Daoy (cell line): Measurements from ENCODE around the gene CNTN1. TPM values are rescaled to one million over a fixed set of nuclear protein-coding genes. Genes with fewer than 3 reads are reported as not detected.
"Not testable (repeated sequence)": the region's sequence is repeated elsewhere in the genome, so short reads cannot be mapped to it uniquely, and the experiment has no call there.

Experiments used
- DNase-seq: peaks from one replicate; pipeline ENCODE4 v3.0.0-alpha.2; 2015; ENCODE audit warnings: low read depth
- total RNA-seq: library from RNA; depleted of rRNA; stranded (reverse); fragments of >200 nt; shearing (Covaris generic); gene quantifications from 2 replicates; pipeline ENCODE4 v1.2.3, GENCODE V29; 2014

The CNTN1 gene
- total RNA-seq, 1 experiment from 2014 or later, result 0.06 TPM

GRCh38 chr12:41034686-41035085 is 342.4 kb downstream of the CNTN1 start:
- DNase-seq, result no peak

GRCh38 chr12:41039461-41039860 is 347.2 kb downstream of the CNTN1 start:
- no peak for DNase-seq

GRCh38 chr12:41045509-41045908 is 353.3 kb downstream of the CNTN1 start:
- no peak for DNase-seq

DNA sequence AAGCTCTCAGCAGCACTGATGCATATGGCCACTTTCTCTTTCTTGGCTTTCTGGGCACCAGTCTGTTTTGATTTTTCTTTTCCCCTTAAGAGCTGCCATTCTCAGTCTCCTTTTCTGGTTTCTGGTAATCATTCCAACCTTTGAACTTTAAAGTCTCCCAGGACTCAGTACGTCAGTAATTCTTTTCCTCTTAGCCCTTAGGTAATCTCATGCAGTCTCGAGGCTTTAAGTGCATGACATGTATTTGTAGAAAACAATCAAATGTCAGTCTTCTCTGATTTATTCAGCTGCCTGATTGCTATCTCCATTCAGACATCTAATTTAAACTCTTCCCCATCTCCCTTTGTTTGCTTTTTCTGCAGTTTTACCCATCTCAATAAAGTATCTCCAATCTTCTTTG is 356.8 kb downstream of the CNTN1 start:
- no peak for DNase-seq

- no peak for DNase-seq
These were observed 359.7 kb downstream of the CNTN1 start for GRCh38 chr12:41051954-41052353.

GRCh38 chr12:41052441-41052840 is 360.2 kb downstream of the CNTN1 start:
- no peak for DNase-seq

- DNase-seq, result no peak
These were observed 360.8 kb downstream of the CNTN1 start for GRCh38 chr12:41053046-41053445.

DNA sequence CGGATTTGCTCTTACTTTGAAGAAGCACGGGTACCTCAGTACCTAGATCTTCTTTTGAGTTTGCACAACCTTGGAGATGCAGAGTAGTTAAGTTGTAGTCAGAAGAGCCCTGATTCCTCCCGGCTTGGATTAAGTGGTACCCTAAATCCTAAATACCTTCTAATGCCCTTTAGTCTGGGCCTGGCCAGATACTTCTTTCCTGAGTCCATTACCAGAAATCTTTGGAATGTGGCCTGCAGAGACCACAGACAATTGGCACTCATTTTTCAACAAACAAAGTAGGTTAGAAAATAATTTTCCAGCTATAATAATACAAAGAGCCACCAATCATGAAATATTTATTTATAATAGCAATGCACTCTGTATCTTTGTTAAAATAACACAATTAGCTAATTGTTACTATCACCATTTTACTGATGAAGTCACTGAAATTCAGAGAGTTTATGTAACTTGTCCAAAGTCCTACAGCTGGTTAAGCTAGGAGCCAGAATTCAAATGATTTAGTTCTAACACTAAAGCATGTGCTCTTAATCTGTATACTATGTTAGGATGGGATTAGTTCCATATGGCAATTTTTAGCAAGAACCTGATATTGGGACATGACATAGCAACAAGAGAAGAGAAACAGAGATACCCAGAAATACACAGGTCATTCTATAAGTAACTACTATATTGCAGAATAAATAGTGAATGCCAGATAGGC is 363.8 kb downstream of the CNTN1 start:
- no peak for DNase-seq

- DNase-seq, result no peak
These were observed 366.0 kb downstream of the CNTN1 start for GRCh38 chr12:41058266-41058665.

GRCh38 chr12:41061192-41061591 is 369.0 kb downstream of the CNTN1 start:
- DNase-seq, result no peak

DNA sequence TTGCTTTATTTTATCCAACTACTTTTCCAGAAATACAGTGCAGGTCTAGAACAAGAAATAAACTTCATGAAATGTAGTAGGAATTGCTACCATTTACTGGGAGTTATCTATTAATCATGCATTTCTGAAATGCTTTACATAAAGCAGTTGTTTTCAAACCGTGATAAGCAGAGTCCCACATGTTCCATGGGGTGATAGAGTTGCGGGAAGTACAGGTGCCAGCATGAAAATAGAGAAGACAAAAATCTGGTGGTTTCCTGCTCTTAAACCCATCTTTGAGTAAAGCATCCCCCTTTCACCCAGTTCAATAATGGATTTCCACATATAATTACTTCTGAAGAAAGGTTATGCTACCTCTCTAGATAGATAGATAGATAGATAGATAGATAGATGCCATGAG is 372.2 kb downstream of the CNTN1 start:
- no peak for DNase-seq

DNA sequence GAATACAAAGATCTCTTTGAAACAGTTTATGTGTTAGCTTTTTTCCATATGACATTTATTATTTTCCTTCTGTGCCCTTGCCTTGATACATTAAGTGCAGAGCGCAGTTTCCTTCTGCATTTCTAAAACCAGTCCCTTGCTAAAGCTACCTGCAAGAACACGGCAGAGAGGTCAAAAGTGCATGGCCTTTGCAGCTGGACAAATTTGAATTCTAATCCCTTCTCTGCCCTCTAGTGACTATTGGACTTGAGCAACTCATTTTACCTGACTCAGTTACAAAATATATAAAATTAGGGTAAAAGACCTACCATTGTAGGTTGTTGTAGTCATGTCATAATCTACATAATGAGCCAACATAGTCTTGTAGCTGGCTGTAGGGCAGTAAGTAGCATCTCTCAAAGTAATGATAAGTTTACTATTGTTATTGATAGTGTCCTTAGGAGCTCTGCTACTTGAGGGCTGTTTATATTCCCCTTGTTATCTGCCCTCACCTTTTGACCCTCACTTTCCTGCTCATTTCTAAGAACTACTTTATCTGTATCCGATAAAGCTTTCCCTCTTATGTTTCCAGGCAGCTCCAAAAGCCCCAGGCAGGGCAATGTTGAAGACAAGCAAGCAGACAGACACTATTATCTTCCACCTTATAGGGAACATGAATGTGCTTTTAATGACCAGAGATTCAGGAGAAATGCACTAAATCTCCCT is 375.9 kb downstream of the CNTN1 start:
- DNase-seq, result no peak

DNA sequence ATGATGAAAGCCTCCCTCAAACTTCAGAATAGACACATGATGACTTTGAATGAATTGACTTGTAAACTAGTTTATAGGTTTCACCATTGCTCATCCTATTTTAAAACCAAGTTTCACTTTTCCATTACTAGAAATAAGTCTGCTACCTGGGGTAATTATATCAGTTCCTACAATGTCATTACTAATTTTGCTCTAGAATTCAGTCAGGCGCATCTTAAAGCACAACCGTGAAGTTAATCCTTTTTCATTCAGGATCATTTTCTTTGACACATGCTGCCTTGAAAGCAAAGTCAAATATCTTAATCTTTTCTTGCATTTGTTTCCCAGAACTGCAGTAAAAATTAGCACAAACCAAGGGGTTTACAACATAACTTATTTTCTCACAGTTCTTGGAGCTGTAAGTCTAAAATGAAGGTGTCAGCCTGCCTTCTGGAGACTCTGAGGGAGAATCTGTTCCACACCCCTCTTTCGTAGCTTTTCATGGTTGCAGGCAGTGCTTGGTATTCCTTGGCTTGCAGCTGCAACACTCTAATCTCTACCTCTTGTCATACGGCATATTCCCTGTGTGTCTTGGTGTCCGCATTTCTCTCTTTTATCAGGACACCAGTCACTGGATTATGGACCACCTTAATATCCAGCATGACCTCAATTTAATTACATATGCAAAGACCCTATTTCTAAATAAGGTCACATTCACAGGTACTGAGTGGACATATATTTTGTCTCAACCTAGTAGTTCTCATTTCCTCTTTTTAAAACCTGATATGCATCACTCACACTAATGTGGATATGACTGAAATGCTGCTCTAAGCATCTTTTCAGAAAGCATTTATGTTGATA is 381.6 kb downstream of the CNTN1 start:
- no peak for DNase-seq

GRCh38 chr12:41074473-41074769 is 382.2 kb downstream of the CNTN1 start:
- no peak for DNase-seq

- no peak for DNase-seq
These were observed 383.9 kb downstream of the CNTN1 start for GRCh38 chr12:41076114-41076513.

- DNase-seq, result not testable (repeated sequence)
These were observed 389.0 kb downstream of the CNTN1 start for GRCh38 chr12:41081241-41081640.

- DNase-seq, result no peak
These were observed 397.2 kb downstream of the CNTN1 start for GRCh38 chr12:41089438-41089837.

- no peak for DNase-seq
These were observed 399.9 kb downstream of the CNTN1 start for GRCh38 chr12:41092115-41092514.

- DNase-seq, result no peak
These were observed 404.6 kb downstream of the CNTN1 start for GRCh38 chr12:41096797-41097196.

GRCh38 chr12:41100572-41100971 is 408.3 kb downstream of the CNTN1 start:
- DNase-seq, result no peak

DNA sequence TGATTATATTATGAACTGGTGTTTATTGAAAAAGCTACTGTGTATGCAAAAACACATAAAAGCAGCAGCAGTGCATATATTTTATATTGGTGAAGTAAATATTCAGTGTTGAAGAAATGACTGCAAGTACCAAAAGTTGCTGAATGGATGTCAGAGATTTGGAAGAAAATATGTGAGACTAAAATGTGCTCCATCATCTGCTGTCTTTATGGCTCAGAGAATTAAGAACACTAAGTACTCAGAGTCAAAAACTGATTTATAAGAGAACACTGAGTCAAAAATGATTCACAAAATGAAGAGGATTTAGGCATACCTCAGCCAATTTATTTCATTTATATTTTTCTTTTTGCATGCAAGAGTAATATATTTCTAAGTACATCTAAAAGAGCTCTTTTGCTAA is 409.6 kb downstream of the CNTN1 start:
- DNase-seq, result no peak

GRCh38 chr12:41103614-41104013 is 411.4 kb downstream of the CNTN1 start:
- no peak for DNase-seq

DNA sequence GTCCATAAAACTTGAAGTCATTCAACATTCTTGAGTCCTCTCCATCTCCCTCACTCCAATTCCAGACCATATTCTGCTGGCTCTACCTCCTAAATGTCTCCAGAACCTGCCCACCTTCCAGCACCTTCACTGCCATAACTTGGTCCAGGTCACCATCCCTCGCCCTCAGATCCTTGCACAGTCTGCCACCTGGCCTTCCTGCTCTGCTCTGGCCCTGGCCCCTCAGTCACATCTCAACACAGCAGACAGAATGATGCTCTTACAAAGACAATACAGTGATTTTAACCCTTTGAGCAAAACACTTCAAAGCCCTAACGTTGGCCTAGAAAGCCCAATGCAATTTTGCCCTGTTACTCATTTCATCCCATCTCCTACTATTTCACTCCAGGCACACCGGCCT is 414.1 kb downstream of the CNTN1 start:
- DNase-seq, result no peak
